ENCODE results near the gene CD2AP.

DNA sequence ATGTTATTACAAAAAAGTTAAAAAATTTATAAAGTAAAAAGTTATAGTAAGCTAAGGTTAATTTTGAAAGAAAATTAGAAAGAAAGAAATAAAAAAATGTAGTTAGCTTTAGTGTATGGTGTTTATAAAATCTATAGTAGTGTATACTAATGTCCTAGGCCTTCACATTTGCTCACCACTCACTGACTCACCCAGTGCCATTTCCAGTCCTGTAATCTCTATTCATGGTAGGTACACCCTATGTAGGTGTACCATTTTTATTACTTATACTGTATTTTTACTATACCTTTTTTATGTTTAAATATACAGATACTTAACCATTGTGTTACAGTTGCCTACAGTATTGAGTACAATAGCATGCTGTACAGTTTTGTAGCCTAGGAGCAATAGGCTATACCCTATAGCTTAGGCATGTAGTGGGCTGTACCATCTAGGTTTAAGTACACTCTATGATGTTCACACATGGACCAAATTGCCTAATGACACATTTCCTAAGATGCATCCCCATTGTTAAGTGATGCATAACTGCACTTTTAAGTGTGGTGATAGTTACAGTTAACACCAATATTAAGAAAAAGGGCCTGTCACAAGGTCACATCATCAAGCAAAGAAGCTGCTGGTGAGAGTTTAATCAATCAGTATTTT, 8.0 kb downstream of the CD2AP start:
- TF ChIP-seq, protein P1, sequence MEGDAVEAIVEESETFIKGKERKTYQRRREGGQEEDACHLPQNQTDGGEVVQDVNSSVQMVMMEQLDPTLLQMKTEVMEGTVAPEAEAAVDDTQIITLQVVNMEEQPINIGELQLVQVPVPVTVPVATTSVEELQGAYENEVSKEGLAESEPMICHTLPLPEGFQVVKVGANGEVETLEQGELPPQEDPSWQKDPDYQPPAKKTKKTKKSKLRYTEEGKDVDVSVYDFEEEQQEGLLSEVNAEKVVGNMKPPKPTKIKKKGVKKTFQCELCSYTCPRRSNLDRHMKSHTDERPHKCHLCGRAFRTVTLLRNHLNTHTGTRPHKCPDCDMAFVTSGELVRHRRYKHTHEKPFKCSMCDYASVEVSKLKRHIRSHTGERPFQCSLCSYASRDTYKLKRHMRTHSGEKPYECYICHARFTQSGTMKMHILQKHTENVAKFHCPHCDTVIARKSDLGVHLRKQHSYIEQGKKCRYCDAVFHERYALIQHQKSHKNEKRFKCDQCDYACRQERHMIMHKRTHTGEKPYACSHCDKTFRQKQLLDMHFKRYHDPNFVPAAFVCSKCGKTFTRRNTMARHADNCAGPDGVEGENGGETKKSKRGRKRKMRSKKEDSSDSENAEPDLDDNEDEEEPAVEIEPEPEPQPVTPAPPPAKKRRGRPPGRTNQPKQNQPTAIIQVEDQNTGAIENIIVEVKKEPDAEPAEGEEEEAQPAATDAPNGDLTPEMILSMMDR (IDR thresholded peaks at IDR 0.05) = no peak
- TF ChIP-seq POLR2AphosphoS5 (IDR thresholded peaks at IDR 0.05) = no peak

Data from sigmoid colon (tissue), 4 donors.